Activated CD8-positive, alpha-beta T cell treated with anti-CD3 and anti-CD28 coated beads for 36 hours (primary cell): ENCODE results near the gene SLC1A1. TPM values are rescaled to one million over a fixed set of nuclear protein-coding genes. Genes with fewer than 3 reads are reported as not detected.
A peak's percentile ranks its signal among the peaks of the same experiment; 100 is the strongest.

Experiments used
- ATAC-seq: fragments of 200-7000 bp; cut with Tn5 transposase; one replicate; pipeline ENCODE4 v1.10.0; 2021; ENCODE audit warnings: mild to moderate bottlenecking, moderate library complexity
- CTCF ChIA-PET: fragments of 350-600 bp; sonication (Branson Sonifier 250); formaldehyde crosslinking; loops from one replicate; lab custom pipeline; 2021; ENCODE audit warnings: antibody characterized with exemption; lab: Charles Lee
- POLR2A ChIA-PET: fragments of 350-600 bp; sonication (Branson Sonifier 250); formaldehyde crosslinking; loops from one replicate; lab custom pipeline; 2021; ENCODE audit warnings: antibody characterized with exemption; lab: Charles Lee
- DNase-seq: peaks from one replicate; pipeline ENCODE4 v3.0.0-alpha.2; 2020
- H3K27ac Mint-ChIP-seq: one replicate; pipeline ENCODE4 v1.8.0; 2021; ENCODE audit warnings: mild to moderate bottlenecking, mixed read lengths
- H3K27me3 Mint-ChIP-seq: one replicate; pipeline ENCODE4 v1.8.0; 2021; ENCODE audit warnings: mixed read lengths
- H3K36me3 Mint-ChIP-seq: one replicate; pipeline ENCODE4 v1.8.0; 2021; ENCODE audit warnings: low read depth, mixed read lengths
- H3K4me1 Mint-ChIP-seq: one replicate; pipeline ENCODE4 v1.8.0; 2021; ENCODE audit warnings: low read depth, mixed read lengths
- H3K4me3 Mint-ChIP-seq: one replicate; pipeline ENCODE4 v1.8.0; 2021; ENCODE audit warnings: mild to moderate bottlenecking, moderate library complexity, mixed read lengths
- H3K9me3 Mint-ChIP-seq: one replicate; pipeline ENCODE4 v1.8.0; 2021; ENCODE audit warnings: mixed read lengths
- intact Hi-C: fragments of 100-400 bp; cut with micrococcal nuclease; formaldehyde crosslinking; loops from one replicate; pipeline ENCODE4 v1.10.0; 2022
- total RNA-seq, 2 experiments: library from RNA; stranded (reverse); gene quantifications; one replicate each; pipeline ENCODE4 v1.2.3, GENCODE V29; 2021
- TF ChIP-seq, protein P1 (sequence below): fragments of 200-600 bp; IDR thresholded peaks from one replicate; pipeline ENCODE4 v1.8.0; 2022; ENCODE audit warnings: antibody characterized with exemption, mild to moderate bottlenecking

The SLC1A1 gene
- total RNA-seq, 2 experiments from 2014 or later: 0.09 to 0.29 TPM

DNA sequence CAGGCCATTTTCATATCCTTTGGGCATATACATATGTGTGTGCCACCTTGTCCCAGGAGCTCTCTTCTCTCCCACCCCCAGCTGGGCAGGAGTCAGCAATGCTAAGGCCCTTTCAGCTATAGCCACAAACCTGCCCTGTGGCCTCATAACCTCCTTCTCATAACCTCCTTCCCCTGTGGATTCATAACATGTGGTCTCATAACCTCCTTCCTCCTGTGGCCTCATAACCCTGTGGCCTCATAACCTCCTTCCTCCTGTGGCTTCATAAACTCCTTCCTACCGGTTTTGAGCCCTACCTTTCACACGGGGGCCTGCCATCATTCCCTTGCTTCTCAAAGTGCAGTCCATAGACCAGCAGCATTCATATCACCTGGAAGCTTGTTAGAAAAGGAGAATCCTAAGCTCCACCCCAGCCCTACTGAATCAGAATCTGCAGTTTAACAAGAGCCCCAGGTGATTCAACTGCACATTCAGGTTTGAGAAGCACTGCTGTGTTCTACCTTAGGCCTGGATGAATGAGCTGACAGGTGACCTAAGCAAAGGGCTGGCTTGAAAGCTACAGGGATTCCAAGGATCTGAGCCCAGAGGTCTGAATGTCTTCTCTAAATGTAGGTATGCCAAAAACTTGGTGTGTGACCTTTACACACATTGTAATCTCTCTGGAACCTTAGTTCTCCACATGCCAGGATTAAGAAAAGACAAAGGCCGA lies 129.9 kb downstream of the SLC1A1 start:
- H3K27me3 Mint-ChIP-seq: no peaks in the 10 kb centered on the region
- peak; percentile 66 for ATAC-seq
- H3K9me3 Mint-ChIP-seq: no peaks in the 10 kb centered on the region
- ChIA-PET POLR2A (interaction anchor here (0.7 kb wide), 1 partner anchor 46 kb away, joined by 3 read pairs; the partner anchor contains the start of gene SPATA6L), CTCF (interaction anchor here (0.9 to 1.8 kb wide), 3 partner anchors 15 to 20 kb away, joined by 3 to 6 read pairs (median 4); no protein-coding TSS in a partner anchor)
- H3K4me3 Mint-ChIP-seq: no peak overlapping the region
- DNase-seq: peak; percentile 33
- H3K36me3 Mint-ChIP-seq: no peaks in the 10 kb centered on the region
- H3K4me1 Mint-ChIP-seq: peaks cover 20% of the 10 kb centered on the region
- intact Hi-C loops: no loop called here
- TF ChIP-seq, protein P1, sequence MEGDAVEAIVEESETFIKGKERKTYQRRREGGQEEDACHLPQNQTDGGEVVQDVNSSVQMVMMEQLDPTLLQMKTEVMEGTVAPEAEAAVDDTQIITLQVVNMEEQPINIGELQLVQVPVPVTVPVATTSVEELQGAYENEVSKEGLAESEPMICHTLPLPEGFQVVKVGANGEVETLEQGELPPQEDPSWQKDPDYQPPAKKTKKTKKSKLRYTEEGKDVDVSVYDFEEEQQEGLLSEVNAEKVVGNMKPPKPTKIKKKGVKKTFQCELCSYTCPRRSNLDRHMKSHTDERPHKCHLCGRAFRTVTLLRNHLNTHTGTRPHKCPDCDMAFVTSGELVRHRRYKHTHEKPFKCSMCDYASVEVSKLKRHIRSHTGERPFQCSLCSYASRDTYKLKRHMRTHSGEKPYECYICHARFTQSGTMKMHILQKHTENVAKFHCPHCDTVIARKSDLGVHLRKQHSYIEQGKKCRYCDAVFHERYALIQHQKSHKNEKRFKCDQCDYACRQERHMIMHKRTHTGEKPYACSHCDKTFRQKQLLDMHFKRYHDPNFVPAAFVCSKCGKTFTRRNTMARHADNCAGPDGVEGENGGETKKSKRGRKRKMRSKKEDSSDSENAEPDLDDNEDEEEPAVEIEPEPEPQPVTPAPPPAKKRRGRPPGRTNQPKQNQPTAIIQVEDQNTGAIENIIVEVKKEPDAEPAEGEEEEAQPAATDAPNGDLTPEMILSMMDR: no peak
- H3K27ac Mint-ChIP-seq: no peak overlapping the region

DNA sequence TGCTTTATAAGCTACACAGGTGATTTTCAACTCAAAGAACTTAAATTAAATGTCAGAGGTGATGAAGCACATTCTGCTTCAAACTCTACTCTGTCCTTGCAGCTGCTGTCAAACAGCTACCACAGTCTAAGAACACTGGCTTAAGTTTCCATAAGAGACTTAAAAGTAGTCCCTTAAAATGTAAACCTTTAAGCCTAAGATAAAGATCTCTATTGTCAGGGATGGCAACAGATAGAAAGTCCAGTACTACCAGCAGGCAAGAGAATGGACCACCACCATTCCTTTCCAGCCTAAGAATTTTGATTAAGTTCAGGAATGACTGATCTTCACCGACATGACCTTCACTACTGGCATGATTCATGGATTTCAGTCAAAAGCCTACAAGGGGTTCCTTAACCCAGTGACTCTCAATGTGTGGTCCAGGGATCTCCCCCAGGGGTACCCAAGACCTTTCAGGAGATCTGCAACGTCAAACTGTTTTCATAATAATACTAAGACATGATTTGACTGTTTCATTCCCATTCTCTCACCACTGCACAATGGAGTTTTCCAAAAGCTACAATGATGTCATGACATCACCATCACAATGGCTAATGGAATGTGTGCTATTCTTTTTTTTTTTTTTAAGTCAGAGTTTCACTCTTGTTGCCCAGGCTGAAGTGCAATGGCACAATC lies 130.8 kb downstream of the SLC1A1 start:
- CTCF ChIA-PET: interaction anchor here (0.6 to 1.8 kb wide), 4 partner anchors 12 to 19 kb away, joined by 3 to 6 read pairs (median 4); no protein-coding TSS in a partner anchor
- peak; percentile 10 for DNase-seq
- intact Hi-C loops: no loop called here

DNA sequence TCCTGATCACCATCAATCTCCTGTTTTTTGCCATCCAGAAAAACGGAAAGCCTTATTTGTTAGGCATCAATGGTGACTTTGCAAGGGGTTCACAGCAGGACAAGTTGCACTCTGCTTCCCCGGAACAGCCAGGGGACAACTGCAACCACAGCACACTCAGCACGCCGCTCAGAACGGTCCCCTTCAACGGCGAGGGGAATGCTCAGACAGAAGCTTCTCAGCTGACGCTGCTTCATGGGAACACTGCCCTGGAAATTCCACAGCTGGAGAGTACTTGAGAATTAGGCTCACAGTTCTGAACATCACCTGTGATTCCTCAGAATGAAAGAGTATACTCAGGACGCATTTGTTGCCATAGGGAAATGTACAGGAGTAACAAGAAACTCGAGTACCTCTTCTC lies 131.7 kb downstream of the SLC1A1 start:
- TF ChIP-seq, protein P1: no peak
- H3K4me3 Mint-ChIP-seq: no peak overlapping the region
- H3K4me1 Mint-ChIP-seq: peaks cover 15% of the 10 kb centered on the region
- H3K36me3 Mint-ChIP-seq: no peaks in the 10 kb centered on the region
- no peaks in the 10 kb centered on the region for H3K9me3 Mint-ChIP-seq
- no peak for ATAC-seq
- ChIA-PET CTCF (interaction anchor here (1.2 kb wide), 1 partner anchor 18 kb away, joined by 5 read pairs; no protein-coding TSS in a partner anchor), POLR2A (no interaction called here)
- DNase-seq: no peak
- intact Hi-C loops: no loop called here
- no peaks in the 10 kb centered on the region for H3K27me3 Mint-ChIP-seq
- H3K27ac Mint-ChIP-seq: no peak overlapping the region

More for the DNA sequence above, 130.8 kb downstream of the SLC1A1 start:
- Mint-ChIP-seq H3K4me3 (no peak overlapping the region), H3K27ac (no peak overlapping the region), H3K36me3 (no peaks in the 10 kb centered on the region), H3K9me3 (no peaks in the 10 kb centered on the region), H3K27me3 (no peaks in the 10 kb centered on the region), H3K4me1 (peaks cover 15% of the 10 kb centered on the region)
- POLR2A ChIA-PET: interaction anchor here (0.7 kb wide), 1 partner anchor 45 kb away, joined by 3 read pairs; the partner anchor contains the start of gene SPATA6L
- ATAC-seq: peak; percentile 45
- TF ChIP-seq, protein P1: no peak

DNA sequence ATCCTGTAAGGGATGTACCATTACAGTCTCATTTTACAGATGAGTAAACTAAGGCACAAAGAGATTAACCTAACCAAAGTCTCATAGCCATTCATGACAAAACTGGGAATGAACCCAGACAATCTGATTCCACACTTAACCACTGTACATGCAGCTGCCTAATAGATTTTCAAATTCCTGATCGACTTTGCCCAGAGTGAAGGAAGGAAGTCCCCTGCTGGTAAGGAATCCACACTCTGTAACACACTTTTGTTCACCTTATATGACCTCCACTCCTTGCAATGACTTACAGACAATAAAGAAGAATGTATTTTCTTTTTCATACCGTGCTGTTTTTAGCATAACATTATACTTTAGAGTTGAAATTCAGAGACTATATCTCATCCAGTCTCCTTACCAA lies 140.6 kb downstream of the SLC1A1 start:
- H3K36me3 Mint-ChIP-seq: no peaks in the 10 kb centered on the region
- H3K27me3 Mint-ChIP-seq: no peaks in the 10 kb centered on the region
- no peak overlapping the region for H3K4me3 Mint-ChIP-seq
- no peak overlapping the region for H3K27ac Mint-ChIP-seq
- no peak for DNase-seq
- ATAC-seq: no peak
- no peaks in the 10 kb centered on the region for H3K9me3 Mint-ChIP-seq
- ChIA-PET POLR2A (interaction anchor here (0.6 kb wide), 1 partner anchor 839 kb away, joined by 3 read pairs; no protein-coding TSS in a partner anchor), CTCF (interaction anchor here (1.7 kb wide), 1 partner anchor 9 kb away, joined by 5 read pairs; no protein-coding TSS in a partner anchor)
- intact Hi-C loops: loop anchor here (10.0 kb wide), 1 partner anchor 316 kb away; no protein-coding TSS in a partner anchor
- no peaks in the 10 kb centered on the region for H3K4me1 Mint-ChIP-seq
- TF ChIP-seq, protein P1: no peak

Other genes starting within 250 kb of the SLC1A1 start
- gene GLIS3, start 190.4 kb upstream of the SLC1A1 start, total RNA-seq: 1 to 10 TPM; 1.5 to 2.1 TPM
- gene PLPP6, start 171.8 kb downstream of the SLC1A1 start, total RNA-seq: 1 to 10 TPM; 2.8 to 3.2 TPM
- gene SPATA6L, start 176.0 kb downstream of the SLC1A1 start, total RNA-seq: under 1 TPM; 0.43 to 0.78 TPM
- gene CDC37L1, start 189.1 kb downstream of the SLC1A1 start, total RNA-seq: 10 to 100 TPM; 10.0 to 10.2 TPM